NCI-H748 (cell line): ENCODE data around the gene MCM8.

Source experiments
- DNase-seq: peaks from one replicate; lab custom pipeline; 2025; ENCODE audit not compliant: unreplicated experiment; lab: John Stamatoyannopoulos, UW

MCM8 gene

GRCh38 chr20:5945963-5946362, 4.5 kb upstream of the MCM8 start:
- no peak for DNase-seq

GRCh38 chr20:5947276-5947675, 3.2 kb upstream of the MCM8 start:
- no peak for DNase-seq

GRCh38 chr20:5949943-5950270, 545 bp upstream of the MCM8 start:
- DNase-seq: no peak

GRCh38 chr20:5967469-5967868, 17.0 kb downstream of the MCM8 start:
- no peak for DNase-seq

GRCh38 chr20:5968462-5968861, 18.0 kb downstream of the MCM8 start:
- no peak for DNase-seq

- no peak for DNase-seq
Observed at GRCh38 chr20:5969348-5969935, 19.0 kb downstream of the MCM8 start.

- DNase-seq: no peak
Observed at GRCh38 chr20:5969940-5970339, 19.5 kb downstream of the MCM8 start.

GRCh38 chr20:5970381-5970780, 19.9 kb downstream of the MCM8 start:
- DNase-seq: no peak

- no peak for DNase-seq
Observed at GRCh38 chr20:5971203-5971602, 20.8 kb downstream of the MCM8 start.

- DNase-seq: no peak
Observed at GRCh38 chr20:5973172-5973571, 22.7 kb downstream of the MCM8 start.

GRCh38 chr20:5973971-5974370, 23.5 kb downstream of the MCM8 start:
- DNase-seq: no peak

GRCh38 chr20:5974531-5974930, 24.1 kb downstream of the MCM8 start:
- DNase-seq: no peak

- no peak for DNase-seq
Observed at GRCh38 chr20:5975778-5976177, 25.3 kb downstream of the MCM8 start.

GRCh38 chr20:5977223-5977622, 26.8 kb downstream of the MCM8 start:
- no peak for DNase-seq

GRCh38 chr20:5977975-5978374, 27.5 kb downstream of the MCM8 start:
- no peak for DNase-seq

- DNase-seq: no peak
Observed at GRCh38 chr20:5979801-5980200, 29.3 kb downstream of the MCM8 start.

GRCh38 chr20:5980720-5981538, 30.5 kb downstream of the MCM8 start:
- DNase-seq: no peak

GRCh38 chr20:5987383-5987782, 36.9 kb downstream of the MCM8 start:
- no peak for DNase-seq

- no peak for DNase-seq
Observed at GRCh38 chr20:5989539-5989938, 39.1 kb downstream of the MCM8 start.

- DNase-seq: no peak
Observed at GRCh38 chr20:5990946-5991345, 40.5 kb downstream of the MCM8 start.

- no peak for DNase-seq
Observed at GRCh38 chr20:5991623-5992441, 41.4 kb downstream of the MCM8 start.

GRCh38 chr20:5996765-5997164, 46.3 kb downstream of the MCM8 start:
- DNase-seq: peak; percentile 38
